Large intestine (tissue), 3 donors: ENCODE measurements around the gene PPARA. TPM values are rescaled to one million over a fixed set of nuclear protein-coding genes. Genes with fewer than 3 reads are reported as not detected.
"Not testable (repeated sequence)": the region's sequence is repeated elsewhere in the genome, so short reads cannot be mapped to it uniquely, and the experiment has no call there.

Source experiments
- DNase-seq, 2 donors: peaks; one replicate each; pipeline versions ENCODE4 v3.0.0 to v3.0.0-alpha.2; 2013
- H3K27ac ChIP-seq: one replicate; pipeline ENCODE4 v1.5.1; 2013; ENCODE audit warnings: low read length
- H3K27me3 ChIP-seq: 2 replicates; pipeline ENCODE4 v1.6.1; 2013; ENCODE audit warnings: low read length; ENCODE audit not compliant: control insufficient read depth, insufficient read depth
- H3K36me3 ChIP-seq: 2 replicates; pipeline ENCODE4 v1.6.1; 2013; ENCODE audit warnings: low read length; ENCODE audit not compliant: control insufficient read depth, insufficient read depth
- H3K4me1 ChIP-seq: one replicate; pipeline ENCODE4 v1.6.1; 2013; ENCODE audit warnings: low read length; ENCODE audit not compliant: control insufficient read depth, insufficient read depth
- H3K4me3 ChIP-seq: one replicate; pipeline ENCODE4 v1.5.1; 2013; ENCODE audit warnings: low read length
- H3K9me3 ChIP-seq: one replicate; pipeline ENCODE4 v1.6.1; 2013; ENCODE audit warnings: mild to moderate bottlenecking, low read depth, low read length, moderate library complexity; ENCODE audit not compliant: control insufficient read depth
- WGBS: methylation state at CpG from one replicate; pipeline ENCODE4 v1.1.5; 2013; ENCODE audit warnings: low lambda C conversion rate; ENCODE audit not compliant: insufficient coverage; 5-methylcytosine and 5-hydroxymethylcytosine counted together
- polyA plus RNA-seq: library from polyadenylated mRNA; unstranded; fragments of 120-200 nt; gene quantifications from one replicate; pipeline ENCODE4 v1.2.1, GENCODE V29; 2013

PPARA gene
- polyA plus RNA-seq, 1 donor: 46.6 TPM

- H3K4me1 ChIP-seq: peaks cover 9% of the 10 kb centered on the region
- H3K27me3 ChIP-seq: no peaks in the 10 kb centered on the region
- H3K27ac ChIP-seq: no peak overlapping the region
- no peak for DNase-seq
- H3K4me3 ChIP-seq: no peak overlapping the region
- no peaks in the 10 kb centered on the region for H3K36me3 ChIP-seq
- no CpG with 5 or more reads among the region's 10 CpGs for WGBS
- peaks cover 14% of the 10 kb centered on the region for H3K9me3 ChIP-seq
Measured at GRCh38 chr22:46127556-46127955, 22.8 kb upstream of the PPARA start.

- Histone ChIP-seq H3K27ac (no peak overlapping the region), H3K27me3 (no peaks in the 10 kb centered on the region), H3K9me3 (peaks cover 11% of the 10 kb centered on the region), H3K4me3 (no peak overlapping the region), H3K4me1 (peaks cover 7% of the 10 kb centered on the region), H3K36me3 (no peaks in the 10 kb centered on the region)
- WGBS: no CpG with 5 or more reads among the region's 12 CpGs
- no peak for DNase-seq
Measured at GRCh38 chr22:46128606-46129005, 21.7 kb upstream of the PPARA start.

GRCh38 chr22:46129390-46130041 is 20.8 kb upstream of the PPARA start:
- no peak for DNase-seq
- Histone ChIP-seq H3K4me3 (no peak overlapping the region), H3K36me3 (no peaks in the 10 kb centered on the region), H3K4me1 (peaks cover 7% of the 10 kb centered on the region), H3K9me3 (peaks cover 11% of the 10 kb centered on the region), H3K27ac (no peak overlapping the region), H3K27me3 (no peaks in the 10 kb centered on the region)
- WGBS: no CpG with 5 or more reads among the region's 26 CpGs

- WGBS: no CpG with 5 or more reads among the region's 13 CpGs
- Histone ChIP-seq H3K27ac (no peak overlapping the region), H3K36me3 (no peaks in the 10 kb centered on the region), H3K9me3 (peaks cover 11% of the 10 kb centered on the region), H3K4me3 (no peak overlapping the region), H3K4me1 (peaks cover 2% of the 10 kb centered on the region), H3K27me3 (no peaks in the 10 kb centered on the region)
- no peak for DNase-seq
Measured at GRCh38 chr22:46131151-46131587, 19.2 kb upstream of the PPARA start.

GRCh38 chr22:46132193-46132829 is 18.0 kb upstream of the PPARA start:
- H3K9me3 ChIP-seq, H3K4me1 ChIP-seq, H3K36me3 ChIP-seq, H3K27ac ChIP-seq, H3K4me3 ChIP-seq, DNase-seq, H3K27me3 ChIP-seq: not testable (repeated sequence)
- no CpG with 5 or more reads among the region's 12 CpGs for WGBS

- Histone ChIP-seq H3K4me3 (no peak overlapping the region), H3K9me3 (no peaks in the 10 kb centered on the region), H3K4me1 (no peaks in the 10 kb centered on the region), H3K27ac (no peak overlapping the region), H3K27me3 (no peaks in the 10 kb centered on the region), H3K36me3 (no peaks in the 10 kb centered on the region)
- no peak for DNase-seq
- no CpG with 5 or more reads among the region's 19 CpGs for WGBS
Measured at GRCh38 chr22:46132830-46133587, 17.3 kb upstream of the PPARA start.

GRCh38 chr22:46133588-46133855 is 16.8 kb upstream of the PPARA start:
- Histone ChIP-seq H3K27ac (no peak overlapping the region), H3K27me3 (no peaks in the 10 kb centered on the region), H3K36me3 (no peaks in the 10 kb centered on the region), H3K4me1 (no peaks in the 10 kb centered on the region), H3K9me3 (no peaks in the 10 kb centered on the region), H3K4me3 (no peak overlapping the region)
- DNase-seq: no peak
- WGBS: no CpG with 5 or more reads among the region's 4 CpGs

- no peak for DNase-seq
- H3K27me3 ChIP-seq: no peaks in the 10 kb centered on the region
- H3K9me3 ChIP-seq: no peaks in the 10 kb centered on the region
- no peaks in the 10 kb centered on the region for H3K36me3 ChIP-seq
- H3K27ac ChIP-seq: no peak overlapping the region
- no peak overlapping the region for H3K4me3 ChIP-seq
- WGBS: no CpG with 5 or more reads among the region's 15 CpGs
- H3K4me1 ChIP-seq: no peaks in the 10 kb centered on the region
Measured at GRCh38 chr22:46134111-46134705, 16.1 kb upstream of the PPARA start.

- no CpG with 5 or more reads among the region's 26 CpGs for WGBS
- no peaks in the 10 kb centered on the region for H3K27me3 ChIP-seq
- H3K4me1 ChIP-seq: no peaks in the 10 kb centered on the region
- H3K27ac ChIP-seq: no peak overlapping the region
- no peaks in the 10 kb centered on the region for H3K9me3 ChIP-seq
- H3K4me3 ChIP-seq: no peak overlapping the region
- no peak for DNase-seq
- H3K36me3 ChIP-seq: no peaks in the 10 kb centered on the region
Measured at GRCh38 chr22:46135611-46136485, 14.5 kb upstream of the PPARA start.
